ENCODE data around the gene LHX3. TPM values are rescaled to one million over a fixed set of nuclear protein-coding genes. Genes with fewer than 3 reads are reported as not detected.

LHX3 gene
- total RNA-seq, 2 experiments from 2014 or later: 0.11 to 0.16 TPM

DNA sequence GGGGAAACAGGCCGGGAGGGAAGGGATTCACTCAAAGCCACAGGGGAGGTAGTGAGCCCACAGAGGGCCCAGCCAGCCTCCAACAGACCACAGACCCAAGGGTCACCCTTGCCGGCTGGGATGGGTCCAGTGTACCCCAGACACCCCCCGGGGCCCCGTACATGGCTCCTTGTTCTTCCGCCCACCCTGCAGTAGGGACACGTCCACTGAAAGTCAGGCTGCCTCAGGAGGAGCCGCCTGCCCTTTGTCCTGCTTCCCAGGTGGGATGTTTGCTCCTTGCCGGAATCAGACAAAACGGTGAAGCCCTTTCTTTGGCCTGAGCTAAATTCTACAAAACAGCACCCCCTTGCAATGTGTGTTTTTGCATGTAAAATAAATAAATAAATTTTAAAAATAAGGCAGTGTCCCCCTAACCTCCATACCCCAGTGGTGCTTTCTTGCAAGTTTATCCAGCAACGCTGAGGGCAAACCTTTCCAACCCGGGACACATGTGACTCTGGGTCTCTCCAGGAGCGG lies 25.8 kb downstream of the LHX3 start:
- Mint-ChIP-seq H3K36me3 (ENCODE audit: low read depth) (no peaks in the 10 kb centered on the region), H3K9me3 (no peaks in the 10 kb centered on the region), H3K27ac (no peak overlapping the region), H3K27me3 (peaks cover 16% of the 10 kb centered on the region), H3K4me1 (ENCODE audit: low read depth) (no peaks in the 10 kb centered on the region), H3K4me3 (no peak overlapping the region)
- H3K4me1 ChIP-seq (ENCODE audit: insufficient read depth, low read length): no peaks in the 10 kb centered on the region
- ChIA-PET POLR2A (no interaction called here), CTCF (no interaction called here)
- intact Hi-C loops (cut with DNase I, micrococcal nuclease): no loop called here
- no peak overlapping the region for H3K27ac ChIP-seq (ENCODE audit: low read depth in 1 of 2, low read length in 2 of 2)
- no peaks in the 10 kb centered on the region for H3K27me3 ChIP-seq (ENCODE audit: control insufficient read depth in 1 of 2, insufficient read depth in 2 of 2, low read length in 2 of 2)
- ATAC-seq (ENCODE audit: poor library complexity): no peak
- TF ChIP-seq, protein P1, sequence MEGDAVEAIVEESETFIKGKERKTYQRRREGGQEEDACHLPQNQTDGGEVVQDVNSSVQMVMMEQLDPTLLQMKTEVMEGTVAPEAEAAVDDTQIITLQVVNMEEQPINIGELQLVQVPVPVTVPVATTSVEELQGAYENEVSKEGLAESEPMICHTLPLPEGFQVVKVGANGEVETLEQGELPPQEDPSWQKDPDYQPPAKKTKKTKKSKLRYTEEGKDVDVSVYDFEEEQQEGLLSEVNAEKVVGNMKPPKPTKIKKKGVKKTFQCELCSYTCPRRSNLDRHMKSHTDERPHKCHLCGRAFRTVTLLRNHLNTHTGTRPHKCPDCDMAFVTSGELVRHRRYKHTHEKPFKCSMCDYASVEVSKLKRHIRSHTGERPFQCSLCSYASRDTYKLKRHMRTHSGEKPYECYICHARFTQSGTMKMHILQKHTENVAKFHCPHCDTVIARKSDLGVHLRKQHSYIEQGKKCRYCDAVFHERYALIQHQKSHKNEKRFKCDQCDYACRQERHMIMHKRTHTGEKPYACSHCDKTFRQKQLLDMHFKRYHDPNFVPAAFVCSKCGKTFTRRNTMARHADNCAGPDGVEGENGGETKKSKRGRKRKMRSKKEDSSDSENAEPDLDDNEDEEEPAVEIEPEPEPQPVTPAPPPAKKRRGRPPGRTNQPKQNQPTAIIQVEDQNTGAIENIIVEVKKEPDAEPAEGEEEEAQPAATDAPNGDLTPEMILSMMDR (IDR thresholded peaks at IDR 0.05): no peak
- H3K36me3 ChIP-seq (ENCODE audit: insufficient read depth, low read length): no peaks in the 10 kb centered on the region
- no peak overlapping the region for H3K4me3 ChIP-seq (ENCODE audit: low read length)
- peaks cover 0 to 18% of the 10 kb centered on the region in 2 experiments for H3K9me3 ChIP-seq (ENCODE audit: control insufficient read depth in 1 of 2, insufficient read depth in 1 of 2, low read length in 2 of 2)
- DNase-seq: no peak

DNA sequence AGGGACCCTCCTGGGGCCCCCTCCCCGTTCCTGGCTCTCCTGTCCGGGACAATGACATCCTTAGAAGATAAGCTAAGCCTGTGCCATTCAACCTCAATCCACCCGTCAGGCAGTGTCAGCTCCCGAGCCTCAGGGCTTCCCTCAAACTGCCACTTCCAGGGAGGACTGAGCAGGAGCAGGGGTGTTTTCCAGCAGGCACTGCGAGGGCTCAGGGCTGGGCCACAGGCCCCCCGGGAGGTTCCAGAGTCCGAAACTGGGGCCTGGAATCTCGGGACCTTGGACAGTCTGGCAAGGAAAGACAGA lies 26.2 kb downstream of the LHX3 start:
- intact Hi-C loops (cut with DNase I, micrococcal nuclease): no loop called here
- ChIA-PET CTCF (no interaction called here), POLR2A (no interaction called here)
- no peaks in the 10 kb centered on the region for H3K27me3 ChIP-seq (ENCODE audit: control insufficient read depth in 1 of 2, insufficient read depth in 2 of 2, low read length in 2 of 2)
- ATAC-seq (ENCODE audit: poor library complexity) (no peak), DNase-seq (no peak)
- TF ChIP-seq, protein P1 (IDR thresholded peaks at IDR 0.05): no peak
- H3K4me3 Mint-ChIP-seq: no peak overlapping the region
- no peaks in the 10 kb centered on the region for H3K4me1 ChIP-seq (ENCODE audit: insufficient read depth, low read length)
- H3K36me3 ChIP-seq (ENCODE audit: insufficient read depth, low read length): no peaks in the 10 kb centered on the region
- H3K9me3 ChIP-seq (ENCODE audit: control insufficient read depth in 1 of 2, insufficient read depth in 1 of 2, low read length in 2 of 2): peaks cover 0 to 18% of the 10 kb centered on the region in 2 experiments
- no peaks in the 10 kb centered on the region for H3K4me1 Mint-ChIP-seq (ENCODE audit: low read depth)
- no peaks in the 10 kb centered on the region for H3K9me3 Mint-ChIP-seq
- peaks cover 16% of the 10 kb centered on the region for H3K27me3 Mint-ChIP-seq
- H3K27ac Mint-ChIP-seq: no peak overlapping the region
- no peaks in the 10 kb centered on the region for H3K36me3 Mint-ChIP-seq (ENCODE audit: low read depth)
- H3K4me3 ChIP-seq (ENCODE audit: low read length): no peak overlapping the region
- no peak overlapping the region for H3K27ac ChIP-seq (ENCODE audit: low read depth in 1 of 2, low read length in 2 of 2)

DNA sequence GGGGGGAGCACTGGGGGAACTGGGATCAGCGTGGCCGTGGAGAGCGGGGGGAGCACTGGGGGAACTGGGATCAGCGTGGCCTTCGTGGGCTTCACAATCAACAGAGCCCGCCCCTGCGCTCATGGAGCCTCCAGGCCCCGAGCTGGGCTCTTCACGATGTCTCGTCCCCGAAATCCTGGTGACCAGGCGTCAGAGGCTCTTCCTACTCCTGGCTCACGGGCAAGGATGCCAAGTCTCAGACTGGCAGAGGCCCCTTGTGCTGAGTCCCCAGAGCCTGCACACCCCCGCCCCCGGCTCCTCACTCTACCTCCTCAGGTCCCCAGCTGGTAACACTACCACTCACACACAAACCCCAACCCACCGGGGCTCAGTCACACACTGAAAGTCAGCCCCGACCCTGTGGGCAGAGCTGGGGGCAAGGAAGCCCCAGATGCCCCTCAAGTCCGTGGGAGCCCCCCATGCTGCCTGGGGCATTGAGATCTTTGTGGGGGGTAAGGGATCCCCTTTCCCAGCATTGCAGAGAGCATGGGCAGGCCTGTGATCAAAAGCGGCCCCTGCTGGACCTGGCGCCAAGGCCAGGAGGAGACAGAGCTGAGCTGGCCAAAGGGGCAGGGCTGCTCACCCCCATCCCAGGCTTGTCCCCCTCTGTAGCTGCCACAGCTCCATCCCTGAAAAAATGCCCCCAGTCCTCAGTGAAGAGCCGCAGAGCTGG lies 26.7 kb downstream of the LHX3 start:
- TF ChIP-seq, protein P1 (IDR thresholded peaks at IDR 0.05): no peak
- POLR2A ChIA-PET: no interaction called here
- intact Hi-C loops (cut with DNase I, micrococcal nuclease): no loop called here

More for the DNA sequence above, 26.7 kb downstream of the LHX3 start:
- Histone ChIP-seq H3K27me3 (ENCODE audit: control insufficient read depth in 1 of 2, insufficient read depth in 2 of 2, low read length in 2 of 2) (no peaks in the 10 kb centered on the region), H3K27ac (ENCODE audit: low read depth in 1 of 2, low read length in 2 of 2) (no peak overlapping the region), H3K4me1 (ENCODE audit: insufficient read depth, low read length) (no peaks in the 10 kb centered on the region), H3K9me3 (ENCODE audit: control insufficient read depth in 1 of 2, insufficient read depth in 1 of 2, low read length in 2 of 2) (peaks cover 0 to 17% of the 10 kb centered on the region in 2 experiments), H3K36me3 (ENCODE audit: insufficient read depth, low read length) (no peaks in the 10 kb centered on the region), H3K4me3 (ENCODE audit: low read length) (no peak overlapping the region)
- peaks cover 16% of the 10 kb centered on the region for H3K27me3 Mint-ChIP-seq
- no peak overlapping the region for H3K27ac Mint-ChIP-seq
- DNase-seq (no peak), ATAC-seq (ENCODE audit: poor library complexity) (no peak)
- H3K36me3 Mint-ChIP-seq (ENCODE audit: low read depth): no peaks in the 10 kb centered on the region
- no peak overlapping the region for H3K4me3 Mint-ChIP-seq
- no peaks in the 10 kb centered on the region for H3K9me3 Mint-ChIP-seq
- H3K4me1 Mint-ChIP-seq (ENCODE audit: low read depth): no peaks in the 10 kb centered on the region
- CTCF ChIA-PET: no interaction called here
